ENCODE results near the gene KIF11.
A peak's percentile ranks its signal among the peaks of the same experiment; 100 is the strongest.

DNA sequence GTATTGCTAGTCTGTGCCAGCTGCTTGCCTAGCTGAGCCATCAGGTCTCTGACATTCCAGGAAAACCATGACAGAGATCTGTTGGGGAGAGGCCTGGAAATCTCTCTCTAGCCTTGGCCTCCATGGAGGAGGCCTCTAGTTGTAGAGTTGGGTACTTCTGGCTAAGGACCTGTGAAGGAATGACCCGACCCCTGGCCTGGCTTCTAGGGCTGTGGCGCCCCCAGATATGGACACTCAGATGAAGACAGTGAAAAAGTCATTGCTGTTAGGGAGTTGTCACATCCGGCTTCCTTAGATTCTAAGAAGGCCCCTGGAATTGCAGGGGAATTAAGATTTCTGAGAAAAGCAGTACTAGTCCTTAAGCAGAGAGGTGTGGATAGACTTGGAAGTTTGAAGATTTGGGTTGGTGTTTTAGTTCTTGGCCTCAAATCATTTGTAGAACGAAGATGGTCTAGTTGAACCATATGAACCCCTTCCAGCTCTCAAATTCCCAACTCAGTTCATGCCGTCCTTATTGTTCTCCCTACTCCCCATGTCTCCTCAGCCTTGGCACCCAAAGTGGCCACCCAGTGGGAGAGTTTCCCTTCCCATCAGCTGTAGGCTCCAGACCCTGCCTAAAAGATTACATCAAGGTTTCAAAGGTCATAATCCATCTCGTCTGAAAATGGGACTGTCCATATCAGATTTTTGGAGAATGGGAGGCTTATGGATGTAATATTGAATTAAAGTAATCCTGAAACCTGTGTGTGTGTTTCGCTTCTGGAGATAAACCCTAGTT lies 103.9 kb downstream of the KIF11 start:
- peak; percentile 42 for TF ChIP-seq POLR2A (IDR thresholded peaks at IDR 0.05; ENCODE audit: low read depth, low read length)
- TF ChIP-seq, protein P1, sequence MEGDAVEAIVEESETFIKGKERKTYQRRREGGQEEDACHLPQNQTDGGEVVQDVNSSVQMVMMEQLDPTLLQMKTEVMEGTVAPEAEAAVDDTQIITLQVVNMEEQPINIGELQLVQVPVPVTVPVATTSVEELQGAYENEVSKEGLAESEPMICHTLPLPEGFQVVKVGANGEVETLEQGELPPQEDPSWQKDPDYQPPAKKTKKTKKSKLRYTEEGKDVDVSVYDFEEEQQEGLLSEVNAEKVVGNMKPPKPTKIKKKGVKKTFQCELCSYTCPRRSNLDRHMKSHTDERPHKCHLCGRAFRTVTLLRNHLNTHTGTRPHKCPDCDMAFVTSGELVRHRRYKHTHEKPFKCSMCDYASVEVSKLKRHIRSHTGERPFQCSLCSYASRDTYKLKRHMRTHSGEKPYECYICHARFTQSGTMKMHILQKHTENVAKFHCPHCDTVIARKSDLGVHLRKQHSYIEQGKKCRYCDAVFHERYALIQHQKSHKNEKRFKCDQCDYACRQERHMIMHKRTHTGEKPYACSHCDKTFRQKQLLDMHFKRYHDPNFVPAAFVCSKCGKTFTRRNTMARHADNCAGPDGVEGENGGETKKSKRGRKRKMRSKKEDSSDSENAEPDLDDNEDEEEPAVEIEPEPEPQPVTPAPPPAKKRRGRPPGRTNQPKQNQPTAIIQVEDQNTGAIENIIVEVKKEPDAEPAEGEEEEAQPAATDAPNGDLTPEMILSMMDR (IDR thresholded peaks at IDR 0.05; ENCODE audit: extremely low read depth in 1 of 2, insufficient read depth in 1 of 2, low read depth in 1 of 2, low read length in 2 of 2): peak in 1 of 2 donors; percentile 21
- no peak for TF ChIP-seq FOS (IDR thresholded peaks at IDR 0.05; ENCODE audit: borderline replicate concordance, insufficient read depth, low read length)
- no peak for TF ChIP-seq EZH2 (IDR thresholded peaks at IDR 0.05; ENCODE audit: borderline replicate concordance, low read depth, low read length, severe bottlenecking)

Measured in endothelial cell of umbilical vein (primary cell).